PC-3 (cell line): ENCODE measurements around the gene DHRS1. TPM values are rescaled to one million over a fixed set of nuclear protein-coding genes. Genes with fewer than 3 reads are reported as not detected.

Source experiments
- ATAC-seq: fragments of 200-7000 bp; cut with Tn5 transposase; 2 replicates; pipeline ENCODE4 v1.9.1; 2020; ENCODE audit warnings: mild to moderate bottlenecking, moderate library complexity
- BruUV-seq: library from RNA; stranded (reverse); fragments of 400-500 nt; replicated peaks from 2 replicates; lab custom pipeline; 2021; lab: Mats Ljungman, UMichigan
- CTCF ChIA-PET: fragments of 300-600 bp; sonication (Branson Sonifier 250); formaldehyde crosslinking; loops from one replicate; lab custom pipeline; 2022; ENCODE audit warnings: antibody characterized with exemption; lab: Charles Lee
- POLR2A ChIA-PET: fragments of 300-600 bp; sonication (Branson Sonifier 250); formaldehyde crosslinking; loops from one replicate; lab custom pipeline; 2022; ENCODE audit warnings: antibody characterized with exemption; ENCODE audit not compliant: unreplicated experiment; lab: Charles Lee
- DNase-seq: peaks from one replicate; pipeline ENCODE4 v3.0.0-alpha.2; 2015
- H2AFZ ChIP-seq: fragments of 300-600 bp; sonication (generic); 2 replicates; pipeline ENCODE4 v1.6.0; 2016; ENCODE audit warnings: antibody characterized with exemption, low read length
- H3F3A ChIP-seq: fragments of 300-600 bp; sonication (generic); one replicate; pipeline ENCODE4 v1.6.0; 2017; ENCODE audit warnings: antibody characterized with exemption, low read length, control low read depth, mild to moderate bottlenecking; ENCODE audit not compliant: unreplicated experiment
- H3K27ac ChIP-seq: fragments of 300-600 bp; sonication (generic); 2 replicates; pipeline ENCODE4 v1.5.1; 2016; ENCODE audit warnings: mild to moderate bottlenecking, low read length
- H3K27me3 ChIP-seq: fragments of 300-600 bp; sonication (generic); 2 replicates; pipeline ENCODE4 v1.6.1; 2016; ENCODE audit warnings: low read length, mixed read lengths
- H3K36me3 ChIP-seq: fragments of 300-600 bp; sonication (generic); 2 replicates; pipeline ENCODE4 v1.6.1; 2016; ENCODE audit warnings: low read depth, mixed run types, low read length, mixed read lengths
- H3K4me1 ChIP-seq: fragments of 300-600 bp; sonication (generic); 2 replicates; pipeline ENCODE4 v1.5.1; 2016; ENCODE audit warnings: low read length; ENCODE audit not compliant: insufficient read depth
- H3K4me2 ChIP-seq: fragments of 300-600 bp; sonication (generic); 2 replicates; pipeline ENCODE4 v1.6.0; 2016; ENCODE audit warnings: low read length
- H3K4me3 ChIP-seq: fragments of 300-600 bp; sonication (generic); 2 replicates; pipeline ENCODE4 v1.5.1; 2016; ENCODE audit warnings: mild to moderate bottlenecking, low read length, mixed read lengths
- H3K79me2 ChIP-seq: fragments of 300-600 bp; sonication (generic); 2 replicates; pipeline ENCODE4 v1.6.1; 2017; ENCODE audit warnings: low read length, mixed read lengths
- H3K9ac ChIP-seq: fragments of 300-600 bp; sonication (generic); 2 replicates; pipeline ENCODE4 v1.6.0; 2016; ENCODE audit warnings: mild to moderate bottlenecking, low read length
- H3K9me2 ChIP-seq: fragments of 300-600 bp; sonication (generic); replicated peaks from 2 replicates; pipeline ENCODE4 v1.6.1; 2016; ENCODE audit warnings: mixed run types, low read length, mixed read lengths
- H3K9me3 ChIP-seq: fragments of 300-600 bp; sonication (generic); 2 replicates; pipeline ENCODE4 v1.6.1; 2016; ENCODE audit warnings: low read length, mixed read lengths
- H4K20me1 ChIP-seq: fragments of 300-600 bp; sonication (generic); 2 replicates; pipeline ENCODE4 v1.6.1; 2016; ENCODE audit warnings: low read length, mixed read lengths
- EZH2 ChIP-seq: fragments of 300-600 bp; sonication (generic); IDR thresholded peaks from one replicate; pipeline ENCODE4 v1.6.1; 2017; ENCODE audit warnings: antibody characterized with exemption, mild to moderate bottlenecking, low read length; ENCODE audit not compliant: unreplicated experiment
- EZH2phosphoT487 ChIP-seq: fragments of 300-600 bp; sonication (generic); IDR thresholded peaks from 2 replicates; pipeline ENCODE4 v1.6.1; 2018; ENCODE audit warnings: mild to moderate bottlenecking, antibody characterized with exemption, low read length, borderline replicate concordance
- intact Hi-C: fragments of 100-400 bp; cut with micrococcal nuclease; formaldehyde crosslinking; loops from 2 replicates; pipeline ENCODE4 v1.9.0; 2023
- total RNA-seq: library from RNA; depleted of rRNA; stranded (reverse); fragments of >200 nt; gene quantifications from 2 replicates; pipeline ENCODE4 v1.2.3, GENCODE V29; 2014
- TF ChIP-seq, protein P1 (sequence below): fragments of 300-600 bp; sonication (generic); conservative IDR thresholded peaks from 2 replicates; pipeline ENCODE4 v1.5.1; 2017; ENCODE audit warnings: antibody characterized with exemption, low read depth, mild to moderate bottlenecking, low read length

DHRS1 gene
- total RNA-seq, 1 experiment from 2014 or later, result 15.9 TPM

DNA sequence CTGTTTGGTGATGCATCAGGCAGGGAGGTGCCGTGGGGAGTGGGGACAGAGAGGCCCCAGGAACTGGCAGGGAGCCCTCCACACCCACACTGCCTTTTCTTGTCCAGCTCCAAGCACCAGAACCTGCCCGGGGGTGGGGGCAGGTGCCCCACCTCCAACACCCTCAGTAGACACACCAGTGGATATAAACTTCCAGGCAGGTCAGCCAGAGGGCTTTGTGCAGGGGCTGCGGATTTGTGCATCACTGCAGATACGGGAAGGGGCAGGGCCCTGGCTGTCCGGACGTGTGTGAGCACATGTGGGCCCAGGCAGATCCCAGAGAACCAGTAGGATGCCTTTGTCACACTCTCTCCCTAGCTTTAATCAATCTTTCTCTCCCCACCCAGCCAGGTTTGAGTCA, 35.3 kb downstream of the DHRS1 start:
- TF ChIP-seq EZH2phosphoT487 (no peak), EZH2 (no peak)
- TF ChIP-seq, protein P1, sequence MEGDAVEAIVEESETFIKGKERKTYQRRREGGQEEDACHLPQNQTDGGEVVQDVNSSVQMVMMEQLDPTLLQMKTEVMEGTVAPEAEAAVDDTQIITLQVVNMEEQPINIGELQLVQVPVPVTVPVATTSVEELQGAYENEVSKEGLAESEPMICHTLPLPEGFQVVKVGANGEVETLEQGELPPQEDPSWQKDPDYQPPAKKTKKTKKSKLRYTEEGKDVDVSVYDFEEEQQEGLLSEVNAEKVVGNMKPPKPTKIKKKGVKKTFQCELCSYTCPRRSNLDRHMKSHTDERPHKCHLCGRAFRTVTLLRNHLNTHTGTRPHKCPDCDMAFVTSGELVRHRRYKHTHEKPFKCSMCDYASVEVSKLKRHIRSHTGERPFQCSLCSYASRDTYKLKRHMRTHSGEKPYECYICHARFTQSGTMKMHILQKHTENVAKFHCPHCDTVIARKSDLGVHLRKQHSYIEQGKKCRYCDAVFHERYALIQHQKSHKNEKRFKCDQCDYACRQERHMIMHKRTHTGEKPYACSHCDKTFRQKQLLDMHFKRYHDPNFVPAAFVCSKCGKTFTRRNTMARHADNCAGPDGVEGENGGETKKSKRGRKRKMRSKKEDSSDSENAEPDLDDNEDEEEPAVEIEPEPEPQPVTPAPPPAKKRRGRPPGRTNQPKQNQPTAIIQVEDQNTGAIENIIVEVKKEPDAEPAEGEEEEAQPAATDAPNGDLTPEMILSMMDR, result no peak
- intact Hi-C loops, result no loop called here
- H2AFZ ChIP-seq, result no peak overlapping the region
- H3K9me3 ChIP-seq, result no peaks in the 10 kb centered on the region
- no peaks in the 10 kb centered on the region for H3F3A ChIP-seq
- no peak overlapping the region for H3K9ac ChIP-seq
- no peak overlapping the region for H3K4me2 ChIP-seq
- H4K20me1 ChIP-seq, result no peaks in the 10 kb centered on the region
- DNase-seq (no peak), ATAC-seq (no peak)
- BruUV-seq, result no TSS peak
- peaks cover 3% of the 10 kb centered on the region; the same call in 1 of the 2 replicates for H3K4me1 ChIP-seq
- H3K4me3 ChIP-seq, result no peak overlapping the region
- ChIA-PET CTCF (no interaction called here), POLR2A (no interaction called here)
- H3K27me3 ChIP-seq, result no peaks in the 10 kb centered on the region
- no peak overlapping the region for H3K27ac ChIP-seq
- H3K79me2 ChIP-seq, result no peaks in the 10 kb centered on the region
- H3K9me2 ChIP-seq, result no peaks in the 10 kb centered on the region
- H3K36me3 ChIP-seq, result no peaks in the 10 kb centered on the region

DNA sequence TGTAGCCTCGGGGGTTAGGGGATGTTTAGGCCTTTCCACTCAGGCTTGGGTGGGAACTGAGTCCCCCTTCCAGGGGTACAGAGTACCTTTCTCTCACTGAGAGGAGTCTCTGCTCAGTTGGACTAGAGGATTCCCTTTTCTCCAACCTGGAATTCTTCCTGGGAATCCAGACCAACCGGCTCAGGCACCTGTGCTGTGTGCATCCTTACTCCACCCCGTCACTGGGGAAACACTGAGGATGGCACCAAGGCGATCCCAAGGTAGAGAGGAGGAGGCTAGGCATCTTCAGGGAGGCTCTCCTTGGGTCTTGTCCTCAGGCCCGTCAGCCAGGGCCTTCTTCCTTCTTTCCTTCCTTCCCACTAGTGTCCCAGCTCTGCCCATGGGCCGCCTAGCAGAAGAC, 35.7 kb downstream of the DHRS1 start:
- intact Hi-C loops, result no loop called here
- Histone ChIP-seq H3K4me2 (no peak overlapping the region), H3K9me3 (no peaks in the 10 kb centered on the region), H3K79me2 (no peaks in the 10 kb centered on the region), H3K36me3 (no peaks in the 10 kb centered on the region), H3K9me2 (no peaks in the 10 kb centered on the region), H3K27ac (no peak overlapping the region), H3K4me3 (no peak overlapping the region), H3K9ac (no peak overlapping the region), H2AFZ (no peak overlapping the region), H3K4me1 (peaks cover 8% of the 10 kb centered on the region; the same call in 1 of the 2 replicates), H3F3A (no peaks in the 10 kb centered on the region), H4K20me1 (no peaks in the 10 kb centered on the region), H3K27me3 (no peaks in the 10 kb centered on the region)
- BruUV-seq, result no TSS peak
- DNase-seq, result no peak
- TF ChIP-seq EZH2phosphoT487 (no peak), EZH2 (no peak)
- TF ChIP-seq, protein P1, result no peak
- ChIA-PET CTCF (no interaction called here), POLR2A (no interaction called here)
- 0 out of 2 replicates have a peak, but pooled peaks have one; percentile 14 for ATAC-seq

DNA sequence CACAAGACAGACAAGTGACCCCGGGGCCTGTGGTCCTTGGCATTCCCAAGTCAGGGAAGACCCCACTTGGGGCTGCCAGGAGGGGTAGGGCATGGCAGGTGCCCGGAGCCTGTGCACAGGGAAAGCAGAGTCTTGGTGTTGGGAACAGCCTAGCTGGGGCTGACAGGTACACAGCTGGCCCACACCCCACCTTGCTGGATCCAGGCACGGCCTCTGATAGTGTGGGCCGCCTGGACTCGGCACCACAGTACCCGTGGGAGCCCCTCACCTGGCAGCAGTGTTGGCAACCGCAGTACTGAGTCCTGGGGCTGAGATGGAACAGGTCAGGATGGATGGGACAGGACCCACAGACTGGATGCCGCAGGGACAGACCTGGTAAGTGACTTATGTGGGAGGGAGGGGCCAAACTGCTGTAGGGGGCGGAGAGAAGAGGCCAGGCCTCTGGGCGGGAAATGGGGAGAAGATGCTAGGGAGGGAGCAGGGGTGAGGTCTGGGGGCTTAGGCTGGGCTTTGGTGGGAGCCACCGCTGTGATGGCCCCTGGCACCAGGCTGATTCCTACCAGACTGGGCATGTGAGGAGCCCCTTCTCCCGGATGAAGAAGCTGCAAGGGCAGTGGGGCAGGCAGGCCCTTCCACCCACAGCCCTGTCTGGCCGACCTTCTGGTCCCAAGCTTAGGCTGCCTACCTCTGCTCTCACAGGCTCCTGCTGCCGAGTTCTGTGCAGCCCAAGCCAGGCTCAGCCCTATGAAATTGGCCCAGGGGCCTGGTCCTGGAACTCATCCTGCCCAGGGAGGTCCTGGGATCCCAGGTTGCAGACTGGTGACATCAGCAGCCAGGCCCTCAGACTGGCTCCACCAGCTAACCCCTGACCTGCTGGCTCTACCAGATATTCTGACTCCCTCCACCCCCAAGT, 36.5 kb downstream of the DHRS1 start, which contains the start of gene TGM1:
TGM1 (minus strand) TSS at position 357 of the 913 bp plus-strand sequence. CDS start 825 bp downstream, outside the sequence.
- no peaks in the 10 kb centered on the region for H3K9me3 ChIP-seq
- ChIA-PET POLR2A (no interaction called here), CTCF (no interaction called here)
- BruUV-seq, result no TSS peak
- no peak within 1 kb of the TSS for H3K9ac ChIP-seq
- H3K27ac ChIP-seq, result no peak within 1 kb of the TSS
- no peak for ATAC-seq
- H2AFZ ChIP-seq, result no peak within 1 kb of the TSS
- no peak within 1 kb of the TSS for H3K4me3 ChIP-seq
- no peaks in the 10 kb centered on the region for H3F3A ChIP-seq
- intact Hi-C loops, result no loop called here
- no peaks in the 10 kb centered on the region for H3K36me3 ChIP-seq
- H3K4me2 ChIP-seq, result no peak within 1 kb of the TSS
- H3K27me3 ChIP-seq, result no peaks in the 10 kb centered on the region
- no peaks in the 10 kb centered on the region for H3K9me2 ChIP-seq
- TF ChIP-seq, protein P1, result no peak
- TF ChIP-seq EZH2phosphoT487 (no peak), EZH2 (no peak)
- H4K20me1 ChIP-seq, result no peaks in the 10 kb centered on the region
- no peak for DNase-seq
- no peaks in the 10 kb centered on the region for H3K79me2 ChIP-seq
- H3K4me1 ChIP-seq, result peaks cover 8% of the 10 kb centered on the region; the same call in 1 of the 2 replicates
